B cell (primary cell): ENCODE measurements around the gene TMBIM4. TPM values are rescaled to one million over a fixed set of nuclear protein-coding genes. Genes with fewer than 3 reads are reported as not detected.

Source experiments
- ATAC-seq: fragments of 200-7000 bp; cut with Tn5 transposase; one replicate; pipeline ENCODE4 v1.10.0; 2021; ENCODE audit warnings: low read depth, mild to moderate bottlenecking, moderate number of reproducible peaks, moderate library complexity
- CTCF ChIA-PET: fragments of 350-600 bp; sonication (Branson Sonifier 250); formaldehyde crosslinking; loops from one replicate; lab custom pipeline; 2021; ENCODE audit warnings: antibody characterized with exemption, inconsistent platforms; lab: Charles Lee
- POLR2A ChIA-PET: fragments of 350-600 bp; sonication (Branson Sonifier 250); formaldehyde crosslinking; loops from one replicate; lab custom pipeline; 2021; ENCODE audit warnings: antibody characterized with exemption; lab: Charles Lee
- DNase-seq: peaks from one replicate; pipeline ENCODE4 v3.0.0; 2013
- H2AFZ ChIP-seq: 2 replicates; pipeline ENCODE4 v1.6.1; 2012; ENCODE audit warnings: mild to moderate bottlenecking, low read depth, low read length; ENCODE audit not compliant: insufficient read depth, poor library complexity, severe bottlenecking
- H3K27ac ChIP-seq, 2 donors: 1 replicate in 1 of 2; 2 replicates in 1 of 2; pipeline ENCODE4 v1.5.1; 2012 to 2013; ENCODE audit warnings: low read length in 2 of 2, mild to moderate bottlenecking in 2 of 2, moderate library complexity in 1 of 2
- H3K27me3 ChIP-seq, 4 experiments: fragments of 200-600 bp in 1 of 4; sonication (generic) in 1 of 4; replicated peaks in 1 of 4; 1 replicate in 2 of 4; 2 replicates in 2 of 4; pipeline versions ENCODE4 v1.6.1 to v1.7.0; 2013 to 2016; ENCODE audit warnings: low read length in 3 of 4, mild to moderate bottlenecking in 2 of 4, mixed read lengths in 1 of 4, moderate library complexity in 1 of 4; ENCODE audit not compliant: insufficient read depth in 4 of 4, control insufficient read depth in 3 of 4; ENCODE audit errors: control extremely low read depth in 1 of 4
- H3K36me3 ChIP-seq, 2 experiments: replicated peaks in 1 of 2; 1 replicate in 1 of 2; 2 replicates in 1 of 2; pipeline versions ENCODE4 v1.6.1 to v1.7.1; 2013; ENCODE audit warnings: low read length in 1 of 2; ENCODE audit not compliant: insufficient read depth in 2 of 2, control insufficient read depth in 1 of 2; ENCODE audit errors: control extremely low read depth in 1 of 2, extremely low read depth in 1 of 2
- H3K4me1 ChIP-seq, 2 donors: fragments of 200-600 bp in 1 of 2; sonication (generic) in 1 of 2; 1 replicate in 1 of 2; 2 replicates in 1 of 2; pipeline versions ENCODE4 v1.5.1 to v1.6.1; 2013 to 2017; ENCODE audit warnings: low read length in 2 of 2; ENCODE audit not compliant: control insufficient read depth in 2 of 2, insufficient read depth in 2 of 2
- H3K4me2 ChIP-seq: replicated peaks from 2 replicates; pipeline ENCODE3; 2012; ENCODE audit warnings: mild to moderate bottlenecking, low read depth, low read length; ENCODE audit not compliant: poor library complexity, severe bottlenecking
- H3K4me3 ChIP-seq, 5 experiments: fragments of 200-600 bp in 1 of 5; sonication (generic) in 1 of 5; 1 replicate in 3 of 5; 2 replicates in 2 of 5; pipeline versions ENCODE4 v1.5.1 to v1.7.0; 2011 to 2016; ENCODE audit warnings: low read length in 4 of 5, mild to moderate bottlenecking in 4 of 5, low read depth in 2 of 5, control low read depth in 1 of 5, moderate library complexity in 1 of 5; ENCODE audit not compliant: insufficient read depth in 1 of 5; ENCODE audit errors: control extremely low read depth in 1 of 5, extremely low read depth in 1 of 5
- H3K79me2 ChIP-seq: fragments of 200-600 bp; sonication (generic); one replicate; pipeline ENCODE4 v1.6.0; 2016; ENCODE audit warnings: low read length; ENCODE audit not compliant: control insufficient read depth, insufficient read depth
- H3K9ac ChIP-seq: fragments of 200-600 bp; sonication (generic); 2 replicates; pipeline ENCODE4 v1.6.1; 2017; ENCODE audit warnings: mild to moderate bottlenecking, low read length, moderate library complexity
- H3K9me3 ChIP-seq, 3 donors: one replicate each; pipeline versions ENCODE4 v1.6.1 to v1.7.1; 2013; ENCODE audit warnings: low read length in 2 of 3; ENCODE audit not compliant: control insufficient read depth in 2 of 3, insufficient read depth in 1 of 3; ENCODE audit errors: control extremely low read depth in 1 of 3
- H4K20me1 ChIP-seq: 2 replicates; pipeline ENCODE4 v1.6.0; 2012; ENCODE audit warnings: mild to moderate bottlenecking, low read length; ENCODE audit not compliant: insufficient read depth, control insufficient read depth, poor library complexity, severe bottlenecking
- H3K27ac Mint-ChIP-seq: one replicate; pipeline ENCODE4 v1.8.0; 2021; ENCODE audit warnings: mixed read lengths
- H3K27me3 Mint-ChIP-seq: one replicate; pipeline ENCODE4 v1.8.0; 2021; ENCODE audit warnings: mixed read lengths
- H3K4me1 Mint-ChIP-seq: one replicate; pipeline ENCODE4 v1.8.0; 2021; ENCODE audit warnings: mixed read lengths
- H3K4me3 Mint-ChIP-seq: one replicate; pipeline ENCODE4 v1.8.0; 2021; ENCODE audit warnings: mixed read lengths
- H3K9me3 Mint-ChIP-seq: one replicate; pipeline ENCODE4 v1.8.0; 2022; ENCODE audit warnings: mixed read lengths; ENCODE audit not compliant: insufficient read depth
- EZH2 ChIP-seq: IDR thresholded peaks from 2 replicates; pipeline ENCODE4 v1.6.1; 2012; ENCODE audit warnings: borderline replicate concordance, low read depth, mild to moderate bottlenecking, moderate library complexity, low read length; ENCODE audit not compliant: insufficient read depth, poor library complexity, severe bottlenecking
- WGBS: methylation state at CpG from one replicate; pipeline ENCODE4 v1.1.5; 2013; ENCODE audit warnings: missing lambda C conversion rate; ENCODE audit not compliant: insufficient coverage; 5-methylcytosine and 5-hydroxymethylcytosine counted together
- intact Hi-C: fragments of 100-400 bp; cut with micrococcal nuclease; formaldehyde crosslinking; loops from one replicate; pipeline ENCODE4 v1.10.0; 2022
- polyA plus RNA-seq: library from polyadenylated mRNA; depleted of rRNA; stranded (reverse); fragments of >200 nt; gene quantifications from 2 replicates; pipeline ENCODE4 v1.2.3, GENCODE V29; 2012
- total RNA-seq, 2 donors: library from RNA; stranded (reverse); fragments of 120-200 nt in 1 of 2; gene quantifications; 1 replicate in 1 of 2; 2 replicates in 1 of 2; pipeline versions ENCODE4 v1.2.3 to v1.2.4, GENCODE V29; 2013 to 2022
- TF ChIP-seq, protein P1 (sequence below): fragments of 200-600 bp; IDR thresholded peaks from one replicate; pipeline ENCODE4 v1.8.0; 2022; ENCODE audit warnings: antibody characterized with exemption, mild to moderate bottlenecking

The TMBIM4 gene
- total and polyA plus RNA-seq, 2 donors (not counting 1 experiment from before 2014, with no cell fraction given), result 85.1 to 88.1 TPM

DNA sequence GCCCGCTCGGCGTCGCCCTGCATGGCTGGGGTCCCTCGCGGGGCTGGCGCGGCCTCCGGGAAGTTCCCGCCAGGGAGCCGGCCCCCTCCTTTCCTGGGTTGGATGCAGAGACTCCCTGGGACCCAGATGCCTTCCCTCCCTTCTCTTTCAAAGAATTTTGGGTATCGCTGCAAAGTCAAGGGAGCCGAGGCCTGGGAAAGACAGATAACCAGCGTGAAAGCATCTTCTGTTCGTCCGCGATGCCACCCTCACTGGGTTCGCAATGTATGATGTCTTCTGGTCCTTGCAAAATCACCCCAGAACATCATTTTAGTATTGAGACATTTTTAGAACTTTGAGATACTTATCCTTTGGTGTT, 19.7 kb upstream of the TMBIM4 start:
- Histone ChIP-seq H3K4me3 (peak overlapping the region; percentile 55 to 93 (median 65)), H3K27ac (peak overlapping the region; percentile 37 to 52), H3K4me2 (peak overlapping the region; percentile 79), H3K36me3 (no peaks in the 10 kb centered on the region), H3K27me3 (peaks cover 0 to 26% (median 2%) of the 10 kb centered on the region in 4 experiments), H3K9me3 (peaks cover 0 to 10% (median 0%) of the 10 kb centered on the region in 3 donors), H3K4me1 (peaks cover 24 to 60% of the 10 kb centered on the region in 2 donors), H3K9ac (peak overlapping the region; percentile 67), H4K20me1 (no peaks in the 10 kb centered on the region), H3K79me2 (peaks cover 14% of the 10 kb centered on the region), H2AFZ (peak overlapping the region; percentile 83)
- peak overlapping the region; percentile 76 for H3K27ac Mint-ChIP-seq
- H3K27me3 Mint-ChIP-seq, result peaks cover 46% of the 10 kb centered on the region
- no peak for TF ChIP-seq EZH2
- TF ChIP-seq, protein P1, sequence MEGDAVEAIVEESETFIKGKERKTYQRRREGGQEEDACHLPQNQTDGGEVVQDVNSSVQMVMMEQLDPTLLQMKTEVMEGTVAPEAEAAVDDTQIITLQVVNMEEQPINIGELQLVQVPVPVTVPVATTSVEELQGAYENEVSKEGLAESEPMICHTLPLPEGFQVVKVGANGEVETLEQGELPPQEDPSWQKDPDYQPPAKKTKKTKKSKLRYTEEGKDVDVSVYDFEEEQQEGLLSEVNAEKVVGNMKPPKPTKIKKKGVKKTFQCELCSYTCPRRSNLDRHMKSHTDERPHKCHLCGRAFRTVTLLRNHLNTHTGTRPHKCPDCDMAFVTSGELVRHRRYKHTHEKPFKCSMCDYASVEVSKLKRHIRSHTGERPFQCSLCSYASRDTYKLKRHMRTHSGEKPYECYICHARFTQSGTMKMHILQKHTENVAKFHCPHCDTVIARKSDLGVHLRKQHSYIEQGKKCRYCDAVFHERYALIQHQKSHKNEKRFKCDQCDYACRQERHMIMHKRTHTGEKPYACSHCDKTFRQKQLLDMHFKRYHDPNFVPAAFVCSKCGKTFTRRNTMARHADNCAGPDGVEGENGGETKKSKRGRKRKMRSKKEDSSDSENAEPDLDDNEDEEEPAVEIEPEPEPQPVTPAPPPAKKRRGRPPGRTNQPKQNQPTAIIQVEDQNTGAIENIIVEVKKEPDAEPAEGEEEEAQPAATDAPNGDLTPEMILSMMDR, result no peak
- no peak for ATAC-seq
- H3K4me3 Mint-ChIP-seq, result peak overlapping the region; percentile 82
- DNase-seq, result no peak
- ChIA-PET CTCF (interaction anchor here (1.0 kb wide), 1 partner anchor 46 kb away, joined by 3 read pairs; no protein-coding TSS in a partner anchor), POLR2A (interaction anchor here (1.4 kb wide), 1 partner anchor 20 kb away, joined by 4 read pairs; the partner anchor contains the start of gene TMBIM4)
- H3K9me3 Mint-ChIP-seq, result peaks cover 7% of the 10 kb centered on the region
- intact Hi-C loops, result loop anchor here (5.0 kb wide), 1 partner anchor 48 kb away; no protein-coding TSS in a partner anchor
- peaks cover 40% of the 10 kb centered on the region for H3K4me1 Mint-ChIP-seq
- 1% methylated on average over 14 of the region's 18 CpGs for WGBS
